NCI-H748 treated with DMSO at 0.1 percent for 48 hours (cell line): ENCODE data around the gene NBPF26.
"Not testable (repeated sequence)": the region's sequence is repeated elsewhere in the genome, so short reads cannot be mapped to it uniquely, and the experiment has no call there.

ENCODE experiments used
- DNase-seq: peaks from one replicate; lab custom pipeline; 2025; lab: John Stamatoyannopoulos, UW

Gene NBPF26

GRCh38 chr1:120723715-120724402 is at the start of gene NBPF26:
TSS of gene NBPF26 (plus strand) at chr1:120723945.
- not testable (repeated sequence) for DNase-seq

- not testable (repeated sequence) for DNase-seq
These were observed 43.5 kb upstream of the NBPF26 start for GRCh38 chr1:120680106-120680819.

- DNase-seq: not testable (repeated sequence)
These were observed 42.8 kb upstream of the NBPF26 start for GRCh38 chr1:120680938-120681337.

DNA sequence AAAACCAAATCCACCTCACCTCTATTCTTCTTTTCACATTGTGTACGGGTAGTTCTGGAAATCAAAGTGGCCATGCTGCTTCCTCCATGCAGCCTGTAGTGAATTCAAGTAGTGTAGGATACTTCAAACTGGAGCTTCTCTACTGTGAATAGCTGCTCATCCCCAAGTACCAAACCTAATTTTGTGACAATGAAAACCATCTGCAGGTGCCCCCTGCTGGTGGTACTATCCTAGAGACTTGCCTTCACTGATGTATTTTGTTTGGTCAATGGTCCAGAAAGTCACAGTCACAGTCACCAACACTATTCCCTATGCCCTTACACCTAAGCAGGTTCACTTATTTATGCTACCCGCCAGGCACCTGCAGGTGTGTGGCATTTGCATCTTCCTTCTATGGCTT is 39.3 kb upstream of the NBPF26 start:
- DNase-seq: not testable (repeated sequence)

DNA sequence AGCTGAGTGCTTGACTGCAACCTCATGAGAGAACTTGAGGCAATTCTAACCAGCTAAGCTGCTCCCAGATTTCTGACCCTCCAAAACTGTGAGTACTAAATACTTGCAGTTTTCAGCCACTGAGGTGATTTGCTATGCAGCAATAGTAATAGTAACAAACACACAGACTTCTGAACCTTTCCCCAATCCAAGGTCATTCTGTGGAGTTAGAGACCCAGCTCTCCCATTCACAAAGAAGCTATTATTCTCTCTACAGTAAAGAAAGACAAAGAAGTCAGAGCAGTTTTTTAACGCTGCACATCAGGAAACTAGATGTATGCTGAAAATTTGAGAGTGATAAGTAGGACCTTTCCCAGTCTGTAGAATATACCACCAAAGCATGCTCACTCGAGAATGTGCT is 38.1 kb upstream of the NBPF26 start:
- not testable (repeated sequence) for DNase-seq

DNA sequence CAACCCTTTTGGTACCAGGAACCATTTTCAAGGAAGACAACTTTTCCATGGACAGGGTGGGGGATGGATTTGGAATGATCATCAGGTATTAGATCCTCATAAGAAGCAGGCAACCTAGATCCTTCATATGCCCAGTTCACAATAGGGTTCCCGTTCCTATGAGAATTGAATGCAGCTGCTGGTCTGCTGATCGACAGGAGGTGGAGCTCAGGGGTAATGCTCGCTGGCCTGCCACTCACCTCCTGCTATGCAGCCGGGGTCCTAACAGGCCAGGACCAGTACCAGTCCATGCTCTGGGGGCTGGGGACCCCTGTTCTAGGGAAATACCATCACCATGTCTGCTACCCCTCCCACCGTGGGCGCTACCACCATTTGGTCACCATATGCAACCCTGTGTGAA is 36.5 kb upstream of the NBPF26 start:
- DNase-seq: not testable (repeated sequence)

DNA sequence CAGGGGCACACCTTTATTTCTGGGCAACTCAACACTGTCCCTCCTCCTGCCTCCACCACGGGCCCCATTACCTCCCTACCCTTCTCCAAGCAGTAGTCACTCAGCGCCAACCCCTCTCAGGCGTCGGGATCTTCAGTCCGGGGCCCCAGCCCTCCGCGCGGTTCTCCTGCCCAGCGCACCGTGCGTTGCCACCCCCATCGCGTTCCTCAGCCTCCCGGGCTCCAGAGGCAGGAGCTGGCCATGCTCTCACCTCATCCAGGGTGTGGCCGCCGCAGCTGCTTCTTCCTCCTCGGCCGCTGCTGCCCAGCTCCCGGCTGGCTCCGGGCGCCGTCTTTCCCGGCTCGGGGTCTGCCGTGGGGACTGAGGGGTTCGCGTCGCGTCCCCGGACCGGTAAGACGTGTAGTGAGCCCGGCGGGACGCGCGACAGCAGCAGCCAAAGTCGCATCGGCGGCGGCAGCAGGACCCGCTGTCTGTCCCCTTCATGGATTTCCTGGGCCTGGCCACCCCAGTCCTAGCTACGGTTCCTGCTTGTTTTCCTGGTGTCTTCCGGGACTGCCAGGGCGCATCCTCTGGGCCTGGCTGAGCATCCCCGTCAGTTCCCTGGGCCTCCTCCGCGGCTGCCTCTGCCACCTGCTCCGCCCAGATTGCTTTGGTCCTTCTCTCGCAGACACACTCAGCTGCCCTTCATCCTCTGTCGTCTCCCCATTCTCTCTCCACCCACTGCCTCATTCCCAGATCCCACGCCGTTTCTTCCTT is 22.8 kb upstream of the NBPF26 start:
- not testable (repeated sequence) for DNase-seq

DNA sequence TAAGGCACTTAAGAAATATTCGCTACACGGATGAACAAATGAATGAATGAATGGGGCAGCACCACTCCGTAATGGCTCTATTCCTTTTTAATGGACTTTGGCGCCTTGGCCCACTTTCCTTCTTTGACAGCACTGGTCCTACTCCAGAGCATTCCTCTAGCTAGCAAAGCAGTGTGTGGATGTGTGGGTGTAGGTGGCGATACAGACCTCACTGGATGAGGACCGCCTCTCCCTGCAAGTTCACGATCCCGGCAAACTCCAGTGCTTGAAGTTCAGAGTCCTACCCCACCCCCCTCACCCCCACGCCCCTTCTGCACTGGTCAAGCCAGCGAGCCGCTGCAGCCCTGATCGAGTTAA is 409 bp upstream of the NBPF26 start:
- not testable (repeated sequence) for DNase-seq

DNA sequence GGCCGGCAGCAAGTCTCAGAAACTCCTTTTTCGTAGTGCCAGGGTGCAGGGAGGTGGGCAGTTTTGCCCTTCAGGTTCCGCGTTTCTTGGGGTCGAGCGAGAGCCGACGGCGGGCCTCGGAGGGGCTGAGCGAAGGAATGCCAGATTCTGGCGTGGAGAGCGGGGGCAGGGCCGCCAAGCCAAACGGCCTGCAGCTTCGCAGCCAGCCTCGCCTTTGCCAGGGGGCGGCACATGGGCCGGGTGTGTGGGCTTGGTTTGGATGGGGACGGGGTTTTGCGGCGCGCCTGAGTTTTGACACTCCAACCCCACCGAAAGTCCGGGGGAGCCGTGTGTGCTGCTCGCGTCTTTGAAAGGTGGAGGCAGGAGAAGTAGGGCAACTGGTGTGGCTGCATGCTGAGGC is 762 bp downstream of the NBPF26 start:
- not testable (repeated sequence) for DNase-seq

GRCh38 chr1:120728811-120729210 is 5.1 kb downstream of the NBPF26 start:
- not testable (repeated sequence) for DNase-seq

GRCh38 chr1:120769090-120769489 is 45.3 kb downstream of the NBPF26 start:
- not testable (repeated sequence) for DNase-seq

GRCh38 chr1:120805452-120805851 is 81.7 kb downstream of the NBPF26 start:
- not testable (repeated sequence) for DNase-seq

DNA sequence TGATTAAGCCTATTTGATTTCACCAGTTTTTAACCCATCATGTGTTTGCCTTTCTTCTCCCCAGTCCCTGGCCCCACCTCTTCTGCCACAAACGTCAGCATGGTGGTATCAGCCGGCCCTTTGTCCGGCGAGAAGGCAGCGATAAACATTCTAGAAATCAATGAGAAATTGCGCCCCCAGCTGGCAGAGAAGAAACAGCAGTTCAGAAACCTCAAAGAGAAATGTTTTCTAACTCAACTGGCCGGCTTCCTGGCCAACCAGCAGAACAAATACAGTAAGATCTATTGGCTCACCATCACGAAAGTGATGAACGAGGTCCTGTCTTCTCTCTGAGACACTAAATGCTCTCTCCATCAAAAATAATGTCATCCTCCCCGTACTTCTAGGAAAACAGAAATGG is 88.1 kb downstream of the NBPF26 start:
- DNase-seq: not testable (repeated sequence)

DNA sequence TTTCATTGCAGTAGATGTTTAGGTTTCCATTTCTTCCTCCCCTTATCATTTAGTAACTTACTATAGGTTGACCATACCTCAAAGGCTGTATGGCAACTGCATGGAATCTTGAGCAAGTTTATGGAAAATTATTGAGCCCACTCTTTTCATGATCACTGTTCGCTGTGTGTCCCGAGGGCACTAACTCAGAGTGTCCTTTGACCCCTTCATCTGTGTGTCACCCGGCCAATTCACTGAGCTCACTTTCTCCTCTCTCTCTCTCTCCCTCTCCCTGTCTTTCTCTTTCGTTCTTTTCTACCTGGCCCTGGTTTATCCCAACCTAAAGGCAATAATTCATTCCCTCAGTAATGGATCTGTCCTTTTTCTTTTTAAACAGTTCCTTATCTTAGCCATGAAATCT is 101.3 kb downstream of the NBPF26 start:
- not testable (repeated sequence) for DNase-seq

DNA sequence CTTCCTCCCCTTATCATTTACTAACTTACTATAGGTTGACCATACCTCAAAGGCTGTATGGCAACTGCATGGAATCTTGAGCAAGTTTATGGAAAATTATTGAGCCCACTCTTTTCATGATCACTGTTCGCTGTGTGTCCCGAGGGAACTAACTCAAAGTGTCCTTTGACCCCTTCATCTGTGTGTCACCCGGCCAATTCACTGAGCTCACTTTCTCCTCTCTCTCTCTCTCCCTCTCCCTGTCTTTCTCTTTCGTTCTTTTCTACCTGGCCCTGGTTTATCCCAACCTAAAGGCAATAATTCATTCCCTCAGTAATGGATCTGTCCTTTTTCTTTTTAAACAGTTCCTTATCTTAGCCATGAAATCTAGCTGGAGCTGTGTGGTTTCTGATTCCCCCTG is 102.9 kb downstream of the NBPF26 start:
- DNase-seq: not testable (repeated sequence)

DNA sequence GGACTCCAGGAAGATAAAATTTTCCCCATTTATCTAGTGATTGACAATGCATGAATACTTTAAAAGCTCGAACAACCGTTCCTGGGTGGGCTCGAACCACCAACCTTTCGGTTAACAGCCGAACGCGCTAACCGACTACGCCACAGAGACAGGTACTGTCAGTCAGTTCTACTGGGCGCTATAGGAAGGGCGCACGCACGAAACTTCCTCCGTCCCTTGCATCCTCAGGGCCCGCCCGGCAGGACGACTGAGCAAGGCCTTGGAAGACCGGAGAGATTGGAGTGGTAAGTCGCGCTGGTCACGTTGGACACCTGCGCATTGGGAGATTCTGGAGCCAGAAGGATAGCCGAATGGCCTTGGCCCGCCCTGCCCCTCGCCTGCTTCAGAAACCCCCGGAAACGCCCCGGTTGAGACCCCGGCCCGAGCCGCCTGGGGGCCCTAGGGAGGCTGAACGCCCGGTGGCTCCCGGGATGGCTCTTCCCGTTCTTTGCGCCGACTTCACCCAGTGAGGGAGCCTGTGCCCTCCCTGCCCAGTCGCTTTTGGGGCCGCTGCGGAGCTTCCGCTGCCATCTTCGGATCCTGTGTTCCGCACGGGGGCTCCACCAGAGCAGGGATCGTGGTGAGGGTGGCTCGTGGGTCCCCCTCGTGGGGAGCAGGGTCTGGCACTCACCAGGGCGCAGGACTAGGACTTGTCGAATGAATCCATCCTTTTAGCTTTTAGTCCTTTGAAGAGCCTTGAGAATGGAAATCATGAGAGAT is 120.6 kb downstream of the NBPF26 start:
- DNase-seq: not testable (repeated sequence)

GRCh38 chr1:120844945-120845330 is 121.2 kb downstream of the NBPF26 start:
- not testable (repeated sequence) for DNase-seq

GRCh38 chr1:120849400-120850286 is 125.9 kb downstream of the NBPF26 start:
- DNase-seq: not testable (repeated sequence)

- DNase-seq: not testable (repeated sequence)
These were observed 126.5 kb downstream of the NBPF26 start for GRCh38 chr1:120850287-120850536.

DNA sequence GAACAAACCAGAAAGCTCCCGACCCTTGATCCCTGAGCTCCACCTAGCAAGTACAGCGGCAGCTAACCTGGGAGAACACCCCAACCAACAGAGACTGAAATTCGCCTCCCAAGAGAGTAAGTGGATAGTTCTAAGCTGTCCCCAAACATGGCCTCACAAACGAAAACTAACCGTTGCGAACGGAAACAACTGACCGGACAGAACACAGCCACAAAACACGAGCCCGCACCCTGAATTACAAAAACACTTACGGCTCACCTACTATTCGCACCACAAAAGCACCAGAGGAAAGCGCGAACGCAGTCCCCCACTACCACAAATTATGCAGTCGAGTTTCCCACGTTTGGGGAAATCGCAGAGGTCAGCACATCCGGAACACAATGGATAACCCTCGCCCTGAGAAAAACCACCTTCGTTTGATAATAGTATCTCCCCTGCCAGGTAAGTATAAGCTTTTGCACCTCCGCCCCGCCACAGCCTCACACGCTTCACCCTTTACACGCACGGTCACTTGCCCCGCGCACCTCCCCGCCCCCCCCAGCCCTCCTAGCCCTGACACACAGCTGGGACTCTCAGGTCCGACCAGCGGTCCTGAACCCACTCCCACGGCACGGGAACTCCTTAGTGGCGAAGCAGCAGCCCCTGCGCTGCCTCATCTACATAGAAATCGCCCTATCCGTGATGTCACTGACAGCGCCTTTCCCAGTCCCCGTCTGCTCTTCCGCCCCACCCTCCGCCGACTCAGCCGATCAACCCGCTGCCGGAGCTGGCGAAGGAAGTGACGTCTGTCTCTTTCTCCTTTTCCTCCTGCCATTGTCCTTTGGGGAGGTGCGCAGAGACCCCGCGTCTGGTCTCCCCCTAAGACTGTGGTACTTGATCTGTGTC is 127.0 kb downstream of the NBPF26 start:
- DNase-seq: peak; percentile 75
